Measurements from ENCODE around the gene VMP1. TPM values are rescaled to one million over a fixed set of nuclear protein-coding genes. Genes with fewer than 3 reads are reported as not detected.

The VMP1 gene
- total RNA-seq, 1 donor from 2014 or later, result 176 TPM

DNA sequence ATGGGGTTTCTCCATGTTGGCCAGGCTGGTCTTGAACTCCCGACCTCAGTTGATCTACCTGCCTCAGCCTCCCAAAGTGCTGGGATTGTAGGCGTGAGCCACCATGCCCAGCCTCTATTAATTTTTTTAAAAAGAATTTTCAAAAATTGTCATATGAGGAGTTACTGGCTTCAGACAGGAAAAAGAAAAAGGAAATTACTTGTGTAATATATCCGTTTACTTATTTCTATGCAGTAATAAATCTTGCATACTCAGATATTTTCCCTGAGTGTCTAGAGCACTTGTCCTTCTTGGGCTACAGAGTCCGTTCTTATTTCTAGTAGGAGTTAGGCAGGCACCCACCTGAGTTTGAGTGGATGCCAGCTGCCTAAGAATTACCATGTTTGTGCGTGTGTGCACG is 85.8 kb downstream of the VMP1 start:
- ATAC-seq (ENCODE audit: low read depth) (no peak), DNase-seq (no peak)
- Mint-ChIP-seq H3K36me3 (ENCODE audit: low read depth) (peaks cover 18% of the 10 kb centered on the region), H3K4me1 (peaks cover 9% of the 10 kb centered on the region), H3K4me3 (no peak overlapping the region), H3K27ac (peak overlapping the region; percentile 12), H3K9me3 (no peaks in the 10 kb centered on the region), H3K27me3 (no peaks in the 10 kb centered on the region)
- POLR2A ChIA-PET, result interaction anchor here (0.9 kb wide), 1 partner anchor 36 kb away, joined by 3 read pairs; no protein-coding TSS in a partner anchor
- CTCF ChIA-PET, result no interaction called here
- intact Hi-C loops (cut with micrococcal nuclease), result no loop called here
- TF ChIP-seq, protein P1, sequence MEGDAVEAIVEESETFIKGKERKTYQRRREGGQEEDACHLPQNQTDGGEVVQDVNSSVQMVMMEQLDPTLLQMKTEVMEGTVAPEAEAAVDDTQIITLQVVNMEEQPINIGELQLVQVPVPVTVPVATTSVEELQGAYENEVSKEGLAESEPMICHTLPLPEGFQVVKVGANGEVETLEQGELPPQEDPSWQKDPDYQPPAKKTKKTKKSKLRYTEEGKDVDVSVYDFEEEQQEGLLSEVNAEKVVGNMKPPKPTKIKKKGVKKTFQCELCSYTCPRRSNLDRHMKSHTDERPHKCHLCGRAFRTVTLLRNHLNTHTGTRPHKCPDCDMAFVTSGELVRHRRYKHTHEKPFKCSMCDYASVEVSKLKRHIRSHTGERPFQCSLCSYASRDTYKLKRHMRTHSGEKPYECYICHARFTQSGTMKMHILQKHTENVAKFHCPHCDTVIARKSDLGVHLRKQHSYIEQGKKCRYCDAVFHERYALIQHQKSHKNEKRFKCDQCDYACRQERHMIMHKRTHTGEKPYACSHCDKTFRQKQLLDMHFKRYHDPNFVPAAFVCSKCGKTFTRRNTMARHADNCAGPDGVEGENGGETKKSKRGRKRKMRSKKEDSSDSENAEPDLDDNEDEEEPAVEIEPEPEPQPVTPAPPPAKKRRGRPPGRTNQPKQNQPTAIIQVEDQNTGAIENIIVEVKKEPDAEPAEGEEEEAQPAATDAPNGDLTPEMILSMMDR (IDR thresholded peaks at IDR 0.05), result no peak

DNA sequence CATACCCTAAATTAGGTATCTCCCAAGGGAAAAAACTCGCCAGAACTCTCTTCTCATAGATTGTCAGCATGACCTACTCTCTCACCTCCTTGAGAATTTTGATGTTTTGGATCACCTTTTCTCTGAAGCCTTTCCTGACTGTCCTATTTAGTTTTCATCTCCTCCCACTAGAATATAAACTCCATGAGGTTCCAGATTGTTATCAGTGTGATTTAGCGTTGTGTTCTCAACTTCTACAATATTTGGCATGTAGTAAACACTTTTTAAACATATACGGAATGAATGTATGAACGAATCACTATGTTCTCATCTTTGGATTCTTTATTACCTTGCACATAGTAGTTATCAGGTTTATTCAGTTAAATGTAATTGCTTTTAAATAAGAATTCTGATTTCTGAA is 88.7 kb downstream of the VMP1 start:
- peaks cover 2% of the 10 kb centered on the region for H3K4me1 Mint-ChIP-seq
- H3K27me3 Mint-ChIP-seq, result no peaks in the 10 kb centered on the region
- no peak for DNase-seq
- intact Hi-C loops (cut with micrococcal nuclease), result no loop called here
- H3K36me3 Mint-ChIP-seq (ENCODE audit: low read depth), result peaks cover 18% of the 10 kb centered on the region
- CTCF ChIA-PET, result no interaction called here
- ATAC-seq (ENCODE audit: low read depth), result no peak
- POLR2A ChIA-PET, result interaction anchor here (0.6 kb wide), 1 partner anchor 27 kb away, joined by 4 read pairs; no protein-coding TSS in a partner anchor
- no peaks in the 10 kb centered on the region for H3K9me3 Mint-ChIP-seq
- H3K4me3 Mint-ChIP-seq, result no peak overlapping the region
- no peak overlapping the region for H3K27ac Mint-ChIP-seq
- TF ChIP-seq, protein P1 (IDR thresholded peaks at IDR 0.05), result no peak

DNA sequence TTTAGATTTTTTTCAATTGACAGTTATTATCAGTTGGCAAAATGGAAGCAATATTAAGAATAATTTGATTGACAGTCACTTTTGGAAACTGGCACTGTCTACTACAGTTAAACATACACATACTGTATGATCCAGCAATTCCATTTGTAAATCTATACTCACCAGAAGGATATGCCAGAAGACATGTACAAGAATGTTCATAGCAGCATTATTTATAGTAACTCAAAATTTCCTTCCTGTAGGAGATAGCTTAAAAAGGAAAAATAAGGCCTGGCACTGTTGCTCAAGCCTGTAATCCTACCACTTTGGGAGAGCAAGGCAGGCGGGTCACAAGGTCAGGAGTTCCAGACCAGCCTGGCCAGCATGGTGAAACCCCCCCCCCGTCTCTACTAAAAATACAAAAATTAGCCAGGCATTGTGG is 89.3 kb downstream of the VMP1 start:
- no peak overlapping the region for H3K4me3 Mint-ChIP-seq
- ChIA-PET POLR2A (no interaction called here), CTCF (no interaction called here)
- peaks cover under 1% of the 10 kb centered on the region for H3K4me1 Mint-ChIP-seq
- intact Hi-C loops (cut with micrococcal nuclease), result no loop called here
- DNase-seq (no peak), ATAC-seq (ENCODE audit: low read depth) (no peak)
- TF ChIP-seq, protein P1 (IDR thresholded peaks at IDR 0.05), result no peak
- H3K27me3 Mint-ChIP-seq, result no peaks in the 10 kb centered on the region
- H3K9me3 Mint-ChIP-seq, result no peaks in the 10 kb centered on the region
- no peak overlapping the region for H3K27ac Mint-ChIP-seq
- peaks cover 16% of the 10 kb centered on the region for H3K36me3 Mint-ChIP-seq (ENCODE audit: low read depth)

GRCh38 chr17:59798111-59798510 is 90.7 kb downstream of the VMP1 start:
- POLR2A ChIA-PET, result interaction anchor here (0.6 kb wide), 1 partner anchor 25 kb away, joined by 4 read pairs; no protein-coding TSS in a partner anchor
- TF ChIP-seq, protein P1 (IDR thresholded peaks at IDR 0.05), result no peak
- Mint-ChIP-seq H3K9me3 (no peaks in the 10 kb centered on the region), H3K36me3 (ENCODE audit: low read depth) (peaks cover 13% of the 10 kb centered on the region), H3K27ac (no peak overlapping the region), H3K27me3 (no peaks in the 10 kb centered on the region), H3K4me1 (peaks cover 2% of the 10 kb centered on the region), H3K4me3 (no peak overlapping the region)
- no peak for ATAC-seq (ENCODE audit: low read depth)
- no peak for DNase-seq
- intact Hi-C loops (cut with micrococcal nuclease), result no loop called here
- CTCF ChIA-PET, result no interaction called here

DNA sequence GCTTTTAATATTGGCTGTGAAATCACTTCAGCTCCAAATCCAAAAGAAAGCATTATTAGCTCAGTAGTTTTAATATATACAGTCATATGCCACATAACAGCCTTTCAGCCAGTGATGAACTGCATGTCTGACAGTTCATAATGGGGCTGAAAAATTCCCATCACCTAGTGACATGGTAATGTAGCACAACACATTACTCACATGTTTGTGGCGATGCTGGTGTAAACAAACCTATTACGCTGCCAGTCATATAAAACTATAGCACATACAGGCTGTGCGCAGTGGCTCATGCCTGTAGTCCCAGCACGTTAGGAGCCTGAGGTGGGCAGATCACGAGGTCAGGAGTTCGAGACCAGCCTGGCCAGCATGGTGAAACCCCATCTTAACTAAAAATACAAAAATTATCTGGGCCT is 93.1 kb downstream of the VMP1 start:
- no peak overlapping the region for H3K4me3 Mint-ChIP-seq
- H3K27me3 Mint-ChIP-seq, result no peaks in the 10 kb centered on the region
- H3K4me1 Mint-ChIP-seq, result peaks cover 11% of the 10 kb centered on the region
- no peaks in the 10 kb centered on the region for H3K9me3 Mint-ChIP-seq
- peaks cover 7% of the 10 kb centered on the region for H3K36me3 Mint-ChIP-seq (ENCODE audit: low read depth)
- no peak for DNase-seq
- H3K27ac Mint-ChIP-seq, result no peak overlapping the region
- ChIA-PET CTCF (no interaction called here), POLR2A (interaction anchor here (0.9 kb wide), 1 partner anchor 14 kb away, joined by 4 read pairs; no protein-coding TSS in a partner anchor)
- TF ChIP-seq, protein P1 (IDR thresholded peaks at IDR 0.05), result no peak
- intact Hi-C loops (cut with micrococcal nuclease), result no loop called here
- ATAC-seq (ENCODE audit: low read depth), result no peak
